NCI-H524 (cell line): ENCODE data around the gene VANGL1.

Experiments used
- DNase-seq, 2 experiments: peaks; one replicate each; lab custom pipeline; 2025; lab: John Stamatoyannopoulos, UW

The VANGL1 gene

GRCh38 chr1:115668579-115668978 lies 26.8 kb downstream of the VANGL1 start:
- DNase-seq = no peak

GRCh38 chr1:115669002-115669673 lies 27.4 kb downstream of the VANGL1 start:
- DNase-seq = no peak

- DNase-seq = no peak
These were observed 28.1 kb downstream of the VANGL1 start for GRCh38 chr1:115669886-115670285.

- no peak for DNase-seq
These were observed 28.9 kb downstream of the VANGL1 start for GRCh38 chr1:115670476-115671175.

GRCh38 chr1:115671176-115671934 lies 29.6 kb downstream of the VANGL1 start:
- DNase-seq = no peak

GRCh38 chr1:115672224-115673009 lies 30.6 kb downstream of the VANGL1 start:
- DNase-seq = no peak

- no peak for DNase-seq
These were observed 34.9 kb downstream of the VANGL1 start for GRCh38 chr1:115676498-115677181.

- DNase-seq = no peak
These were observed 35.4 kb downstream of the VANGL1 start for GRCh38 chr1:115677182-115677555.

- DNase-seq = no peak
These were observed 35.8 kb downstream of the VANGL1 start for GRCh38 chr1:115677565-115677964.

GRCh38 chr1:115678141-115678540 lies 36.4 kb downstream of the VANGL1 start:
- DNase-seq = no peak

- no peak for DNase-seq
These were observed 37.4 kb downstream of the VANGL1 start for GRCh38 chr1:115679141-115679611.

GRCh38 chr1:115680730-115681111 lies 39.0 kb downstream of the VANGL1 start:
- no peak for DNase-seq

GRCh38 chr1:115682792-115683191 lies 41.0 kb downstream of the VANGL1 start:
- no peak for DNase-seq

GRCh38 chr1:115685029-115685705 lies 43.4 kb downstream of the VANGL1 start:
- no peak for DNase-seq

GRCh38 chr1:115687744-115688143 lies 46.0 kb downstream of the VANGL1 start:
- DNase-seq = no peak

GRCh38 chr1:115690972-115691371 lies 49.2 kb downstream of the VANGL1 start:
- DNase-seq = no peak

- no peak for DNase-seq
These were observed 50.5 kb downstream of the VANGL1 start for GRCh38 chr1:115692224-115692623.

- DNase-seq = no peak
These were observed 53.0 kb downstream of the VANGL1 start for GRCh38 chr1:115694805-115695204.

GRCh38 chr1:115697619-115698018 lies 55.8 kb downstream of the VANGL1 start:
- DNase-seq = no peak

- DNase-seq = no peak
These were observed 59.3 kb downstream of the VANGL1 start for GRCh38 chr1:115701090-115701489.

GRCh38 chr1:115702959-115703358 lies 61.2 kb downstream of the VANGL1 start:
- DNase-seq = no peak
